Measurements from ENCODE around the gene INSM2.

Gene INSM2, protein sequence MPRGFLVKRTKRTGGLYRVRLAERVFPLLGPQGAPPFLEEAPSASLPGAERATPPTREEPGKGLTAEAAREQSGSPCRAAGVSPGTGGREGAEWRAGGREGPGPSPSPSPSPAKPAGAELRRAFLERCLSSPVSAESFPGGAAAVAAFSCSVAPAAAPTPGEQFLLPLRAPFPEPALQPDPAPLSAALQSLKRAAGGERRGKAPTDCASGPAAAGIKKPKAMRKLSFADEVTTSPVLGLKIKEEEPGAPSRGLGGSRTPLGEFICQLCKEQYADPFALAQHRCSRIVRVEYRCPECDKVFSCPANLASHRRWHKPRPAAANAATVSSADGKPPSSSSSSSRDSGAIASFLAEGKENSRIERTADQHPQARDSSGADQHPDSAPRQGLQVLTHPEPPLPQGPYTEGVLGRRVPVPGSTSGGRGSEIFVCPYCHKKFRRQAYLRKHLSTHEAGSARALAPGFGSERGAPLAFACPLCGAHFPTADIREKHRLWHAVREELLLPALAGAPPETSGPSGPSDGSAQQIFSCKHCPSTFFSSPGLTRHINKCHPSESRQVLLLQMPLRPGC

DNA sequence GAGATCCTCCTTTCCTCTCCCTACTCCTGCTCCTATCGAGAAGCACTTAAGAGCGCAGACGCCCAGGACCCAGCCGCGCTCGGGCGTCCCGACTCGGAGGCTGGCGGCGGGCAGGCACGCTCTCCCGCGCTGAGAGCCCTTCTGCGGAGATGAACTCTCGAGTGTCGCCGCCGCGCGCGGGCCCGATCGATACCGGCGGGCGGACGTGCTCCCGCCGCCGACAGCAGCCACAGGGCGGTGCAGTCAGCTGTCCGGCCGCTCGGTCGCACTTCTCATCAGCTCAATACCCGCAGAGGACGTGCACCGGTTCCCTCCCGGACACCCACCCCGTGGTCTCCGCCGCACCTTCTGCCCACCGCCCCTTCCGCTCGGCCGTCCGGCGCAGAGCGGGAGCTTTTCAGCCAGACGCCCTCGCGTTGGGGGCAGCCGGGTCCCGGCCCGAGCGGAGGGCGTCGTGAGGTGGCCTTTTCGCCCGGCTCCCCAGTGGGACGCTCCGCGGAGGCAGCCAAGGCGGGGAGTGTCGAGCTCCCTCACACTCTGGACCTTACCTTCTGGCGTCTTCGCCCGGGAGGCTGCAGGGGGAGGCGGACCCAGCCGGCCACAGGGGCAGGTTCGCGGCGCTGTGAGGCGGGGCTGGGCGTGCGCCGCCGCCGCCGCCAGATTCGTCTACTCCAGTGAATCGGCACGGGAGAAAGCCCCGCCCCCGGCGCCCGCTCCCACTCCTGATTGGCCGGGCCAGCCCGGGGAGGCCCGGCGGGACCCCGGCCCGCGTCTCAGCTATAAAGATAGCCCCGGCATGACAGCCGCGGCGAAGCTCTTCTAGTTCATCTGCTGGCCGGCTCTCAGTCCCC, at the start of gene INSM2:
INSM2 (plus strand) TSS at position 808 of the 851 bp plus-strand sequence. CDS start 89 bp downstream, outside the sequence.
- no peaks in the 10 kb centered on the region; the same call in 1 of the 2 replicates for H3K27me3 ChIP-seq (replicated peaks; ENCODE audit: control insufficient read depth, insufficient read depth, low read length)
- no peaks in the 10 kb centered on the region for H3K36me3 ChIP-seq (ENCODE audit: control insufficient read depth, insufficient read depth, low read length)
- DNase-seq (ENCODE audit: extremely low read depth, insufficient read length), result peak; percentile 79
- peak within 1 kb of the TSS; percentile 76 for H3K4me3 ChIP-seq (replicated peaks; ENCODE audit: low read depth, low read length)
- TF ChIP-seq CTCF (IDR thresholded peaks at IDR 0.05; ENCODE audit: insufficient read depth, low read length, poor library complexity, severe bottlenecking), result no peak

- Histone ChIP-seq H3K27me3 (replicated peaks; ENCODE audit: control insufficient read depth, insufficient read depth, low read length) (no peaks in the 10 kb centered on the region), H3K4me3 (replicated peaks; ENCODE audit: low read depth, low read length) (no peak overlapping the region), H3K36me3 (ENCODE audit: control insufficient read depth, insufficient read depth, low read length) (no peaks in the 10 kb centered on the region)
- TF ChIP-seq CTCF (IDR thresholded peaks at IDR 0.05; ENCODE audit: insufficient read depth, low read length, poor library complexity, severe bottlenecking), result no peak
- DNase-seq (ENCODE audit: extremely low read depth, insufficient read length), result no peak
These were observed 41.4 kb upstream of the INSM2 start for GRCh38 chr14:35492569-35493014.

GRCh38 chr14:35495278-35495677, 38.7 kb upstream of the INSM2 start:
- no peak for DNase-seq (ENCODE audit: extremely low read depth, insufficient read length)
- TF ChIP-seq CTCF (IDR thresholded peaks at IDR 0.05; ENCODE audit: insufficient read depth, low read length, poor library complexity, severe bottlenecking), result no peak
- Histone ChIP-seq H3K36me3 (ENCODE audit: control insufficient read depth, insufficient read depth, low read length) (no peaks in the 10 kb centered on the region), H3K4me3 (replicated peaks; ENCODE audit: low read depth, low read length) (no peak overlapping the region), H3K27me3 (replicated peaks; ENCODE audit: control insufficient read depth, insufficient read depth, low read length) (no peaks in the 10 kb centered on the region)

GRCh38 chr14:35499180-35499579, 34.8 kb upstream of the INSM2 start:
- TF ChIP-seq CTCF (IDR thresholded peaks at IDR 0.05; ENCODE audit: insufficient read depth, low read length, poor library complexity, severe bottlenecking), result no peak
- Histone ChIP-seq H3K27me3 (replicated peaks; ENCODE audit: control insufficient read depth, insufficient read depth, low read length) (no peaks in the 10 kb centered on the region), H3K36me3 (ENCODE audit: control insufficient read depth, insufficient read depth, low read length) (no peaks in the 10 kb centered on the region), H3K4me3 (replicated peaks; ENCODE audit: low read depth, low read length) (no peak overlapping the region)
- DNase-seq (ENCODE audit: extremely low read depth, insufficient read length), result no peak

DNA sequence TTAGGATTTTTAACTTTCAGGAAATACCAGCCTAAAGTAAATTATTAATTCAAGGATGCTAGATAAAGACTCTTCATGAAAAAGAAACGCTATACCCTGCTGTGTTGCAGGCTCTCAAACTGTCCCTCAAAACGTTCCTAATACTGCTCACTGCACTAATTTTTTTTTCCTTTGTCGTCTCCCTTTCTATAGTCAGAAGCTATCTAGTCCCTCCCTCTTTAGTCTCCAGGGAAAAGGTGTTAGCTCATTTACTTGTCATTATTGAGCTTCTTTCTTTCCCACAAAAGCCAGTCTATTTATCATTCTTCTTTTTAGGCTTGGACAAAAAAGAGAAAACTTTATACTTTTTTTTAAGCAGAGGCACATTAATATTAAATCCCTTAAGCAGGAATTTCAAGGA, 30.3 kb upstream of the INSM2 start:
- H3K4me3 ChIP-seq (replicated peaks; ENCODE audit: low read depth, low read length), result no peak overlapping the region
- no peaks in the 10 kb centered on the region for H3K36me3 ChIP-seq (ENCODE audit: control insufficient read depth, insufficient read depth, low read length)
- no peaks in the 10 kb centered on the region for H3K27me3 ChIP-seq (replicated peaks; ENCODE audit: control insufficient read depth, insufficient read depth, low read length)
- no peak for TF ChIP-seq CTCF (IDR thresholded peaks at IDR 0.05; ENCODE audit: insufficient read depth, low read length, poor library complexity, severe bottlenecking)
- DNase-seq (ENCODE audit: extremely low read depth, insufficient read length), result no peak

All from GM06990 (cell line).